ENCODE results near the gene NR2F1. TPM values are rescaled to one million over a fixed set of nuclear protein-coding genes. Genes with fewer than 3 reads are reported as not detected.

NR2F1 gene
- total and polyA plus RNA-seq, 2 donors (not counting 1 experiment from before 2014, with no cell fraction given): 64.4 to 90.8 TPM

DNA sequence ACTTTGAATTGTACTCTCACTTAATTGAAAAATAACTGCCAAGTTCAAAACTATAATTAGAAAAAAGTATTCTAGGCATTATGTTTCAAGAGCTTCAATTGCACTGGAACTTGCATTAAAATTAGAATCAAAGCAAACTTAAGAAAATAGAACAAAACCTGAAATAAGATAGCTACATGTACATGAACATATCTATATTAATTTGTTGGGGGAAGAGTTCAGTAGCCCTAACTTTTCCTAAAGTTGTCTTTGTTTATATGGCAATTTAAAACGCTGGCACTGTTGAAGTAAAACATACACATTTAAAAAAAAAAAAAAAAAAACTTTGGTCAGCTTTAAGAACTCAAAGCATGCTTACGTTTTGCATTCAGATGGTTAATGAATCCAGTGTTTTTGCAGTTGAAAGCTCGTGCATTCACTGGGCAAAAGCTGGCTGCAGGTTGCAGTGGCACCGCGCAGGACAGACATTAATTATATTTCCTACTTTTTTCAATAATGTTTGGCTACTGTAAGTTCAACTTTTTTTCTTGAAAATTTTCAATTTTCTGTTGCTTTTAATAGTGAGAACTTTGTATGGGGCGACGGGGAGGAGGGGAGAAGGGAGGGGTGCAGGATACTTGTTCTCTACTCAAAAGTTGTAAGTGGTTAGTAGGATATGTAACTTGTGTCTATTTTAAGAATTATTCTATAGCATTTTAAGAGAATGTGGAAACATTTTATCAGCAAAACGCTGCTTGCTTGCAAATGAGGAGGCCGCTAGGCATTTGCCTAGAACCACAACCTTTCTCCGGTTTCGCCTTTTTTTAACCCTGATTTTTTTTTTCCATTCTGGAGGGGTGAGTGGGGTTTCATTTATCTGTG is 3.9 kb downstream of the NR2F1 start:
- DNase-seq (ENCODE audit: low read depth in 2 of 2): peak; percentile 65 to 67
- H3K4me2 ChIP-seq (ENCODE audit: extremely low read depth, insufficient read depth, low read length): peak overlapping the region; percentile 95
- no peaks in the 10 kb centered on the region for H3K4me1 ChIP-seq (ENCODE audit: control insufficient read depth, extremely low read depth, insufficient read depth, low read length)
- peak overlapping the region; percentile 62 to 99 (median 83) for H3K4me3 ChIP-seq (replicated peaks in 1 of 4; ENCODE audit: control extremely low read depth in 1 of 4, insufficient read depth in 1 of 4, low read depth in 3 of 4, low read length in 4 of 4)
- no peaks in the 10 kb centered on the region for H3K9me3 ChIP-seq (ENCODE audit: control insufficient read depth, insufficient read depth, low read depth, low read length)
- H3K27me3 ChIP-seq (ENCODE audit: control insufficient read depth, insufficient read depth, low read length): no peaks in the 10 kb centered on the region
- H3K36me3 ChIP-seq (ENCODE audit: control insufficient read depth, insufficient read depth, low read length): peaks cover 8% of the 10 kb centered on the region
- peak overlapping the region; percentile 78 for H3K9ac ChIP-seq (ENCODE audit: insufficient read depth, low read length)
- peak overlapping the region; percentile 89 for H3K27ac ChIP-seq (ENCODE audit: insufficient read depth, low read length)
- no peak overlapping the region for H2AFZ ChIP-seq (ENCODE audit: low read length)
- H4K20me1 ChIP-seq (ENCODE audit: control insufficient read depth, extremely low read depth, insufficient read depth, low read length): no peaks in the 10 kb centered on the region
- TF ChIP-seq EZH2 (IDR thresholded peaks at IDR 0.05; ENCODE audit: low read length, missing control alignments) (no peak), CTCF (conservative IDR thresholded peaks at IDR 0.05 in 1 of 2, IDR thresholded peaks at IDR 0.05 in 1 of 2; ENCODE audit: low read depth in 1 of 2, low read length in 2 of 2) (no peak)
- H3K79me2 ChIP-seq (ENCODE audit: control insufficient read depth, insufficient read depth, low read length): peaks cover 87% of the 10 kb centered on the region

DNA sequence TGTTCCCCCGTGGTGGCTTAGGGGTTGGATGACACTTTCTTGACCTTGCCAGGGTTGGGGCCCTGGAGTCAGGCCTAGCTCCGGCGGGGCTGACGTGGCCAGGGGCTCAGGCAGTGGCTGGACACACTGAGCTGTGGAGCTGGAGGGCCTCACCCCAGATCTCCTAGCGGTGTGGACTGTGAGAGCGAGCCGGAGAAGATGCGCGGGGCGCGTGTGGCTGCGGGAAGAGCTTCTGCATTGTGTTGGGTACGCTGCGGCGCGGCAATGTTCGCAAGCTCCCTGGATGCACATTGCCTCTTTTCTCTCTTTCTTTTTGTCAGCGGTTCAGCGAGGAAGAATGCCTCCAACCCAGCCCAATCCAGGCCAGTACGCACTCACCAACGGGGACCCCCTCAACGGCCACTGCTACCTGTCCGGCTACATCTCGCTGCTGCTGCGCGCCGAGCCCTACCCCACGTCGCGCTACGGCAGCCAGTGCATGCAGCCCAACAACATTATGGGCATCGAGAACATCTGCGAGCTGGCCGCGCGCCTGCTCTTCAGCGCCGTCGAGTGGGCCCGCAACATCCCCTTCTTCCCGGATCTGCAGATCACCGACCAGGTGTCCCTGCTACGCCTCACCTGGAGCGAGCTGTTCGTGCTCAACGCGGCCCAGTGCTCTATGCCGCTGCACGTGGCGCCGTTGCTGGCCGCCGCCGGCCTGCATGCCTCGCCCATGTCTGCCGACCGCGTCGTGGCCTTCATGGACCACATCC is 4.8 kb downstream of the NR2F1 start:
- Histone ChIP-seq H3K9me3 (ENCODE audit: control insufficient read depth, insufficient read depth, low read depth, low read length) (no peaks in the 10 kb centered on the region), H3K27ac (ENCODE audit: insufficient read depth, low read length) (peak overlapping the region; percentile 89), H3K27me3 (ENCODE audit: control insufficient read depth, insufficient read depth, low read length) (no peaks in the 10 kb centered on the region), H3K36me3 (ENCODE audit: control insufficient read depth, insufficient read depth, low read length) (peaks cover 8% of the 10 kb centered on the region), H2AFZ (ENCODE audit: low read length) (no peak overlapping the region), H3K4me1 (ENCODE audit: control insufficient read depth, extremely low read depth, insufficient read depth, low read length) (peaks cover under 1% of the 10 kb centered on the region), H3K9ac (ENCODE audit: insufficient read depth, low read length) (peak overlapping the region; percentile 78), H4K20me1 (ENCODE audit: control insufficient read depth, extremely low read depth, insufficient read depth, low read length) (no peaks in the 10 kb centered on the region), H3K4me2 (ENCODE audit: extremely low read depth, insufficient read depth, low read length) (peak overlapping the region; percentile 95), H3K79me2 (ENCODE audit: control insufficient read depth, insufficient read depth, low read length) (peaks cover 94% of the 10 kb centered on the region), H3K4me3 (replicated peaks in 1 of 4; ENCODE audit: control extremely low read depth in 1 of 4, insufficient read depth in 1 of 4, low read depth in 3 of 4, low read length in 4 of 4) (peak overlapping the region; percentile 62 to 99 (median 83))
- peak; percentile 66 to 82 for DNase-seq (ENCODE audit: low read depth in 2 of 2)
- no peak for TF ChIP-seq CTCF (conservative IDR thresholded peaks at IDR 0.05 in 1 of 2, IDR thresholded peaks at IDR 0.05 in 1 of 2; ENCODE audit: low read depth in 1 of 2, low read length in 2 of 2)
- no peak for TF ChIP-seq EZH2 (IDR thresholded peaks at IDR 0.05; ENCODE audit: low read length, missing control alignments)

Data from fibroblast of lung (primary cell).